H1 (cell line): ENCODE data around the gene DNAH8. TPM values are rescaled to one million over a fixed set of nuclear protein-coding genes. Genes with fewer than 3 reads are reported as not detected.

Experiments used
- BACH1 ChIP-seq: IDR thresholded peaks from 2 replicates; pipeline ENCODE4 v1.6.1; 2012; ENCODE audit warnings: low read length, improper control_type of control experiment
- BCL11A ChIP-seq, 2 experiments: IDR thresholded peaks; one replicate each; pipeline ENCODE4 v1.6.1; 2011; ENCODE audit warnings: low read depth in 2 of 2, low read length in 2 of 2, mild to moderate bottlenecking in 2 of 2
- CBX5 ChIP-seq: fragments of 300-800, 300-1000 bp; sonication (generic); IDR thresholded peaks from 2 replicates; pipeline ENCODE4 v1.7.1; 2016; ENCODE audit warnings: antibody characterized with exemption, low read length, low read depth
- E2F6 ChIP-seq: IDR thresholded peaks from 2 replicates; pipeline ENCODE4 v1.6.1; 2012; ENCODE audit warnings: inconsistent platforms
- EP300 ChIP-seq, 2 experiments: IDR thresholded peaks; 1 replicate in 1 of 2; 2 replicates in 1 of 2; pipeline ENCODE4 v1.6.1; 2011 to 2012; ENCODE audit warnings: low read depth in 2 of 2, low read length in 2 of 2, mild to moderate bottlenecking in 2 of 2, borderline replicate concordance in 1 of 2, inconsistent platforms in 1 of 2, moderate library complexity in 1 of 2
- GABPA ChIP-seq: IDR thresholded peaks from 2 replicates; pipeline ENCODE4 v1.6.1; 2011; ENCODE audit warnings: mild to moderate bottlenecking, low read length, moderate library complexity, borderline replicate concordance; ENCODE audit not compliant: insufficient read depth
- MAFK ChIP-seq: IDR thresholded peaks from 2 replicates; pipeline ENCODE4 v1.6.1; 2012; ENCODE audit warnings: low read depth, mild to moderate bottlenecking, improper control_type of control experiment, low read length
- SIRT6 ChIP-seq: IDR thresholded peaks from one replicate; pipeline ENCODE4 v1.7.1; 2012; ENCODE audit warnings: low read length, inconsistent platforms
- SP4 ChIP-seq: IDR thresholded peaks from 2 replicates; pipeline ENCODE4 v1.6.1; 2012; ENCODE audit warnings: low read length, inconsistent platforms
- TAF7 ChIP-seq: optimal IDR thresholded peaks from 2 replicates; pipeline ENCODE3; 2011; ENCODE audit warnings: low read depth, mild to moderate bottlenecking, inconsistent platforms, low read length, moderate library complexity, borderline replicate concordance
- polyA plus RNA-seq, 7 experiments: library from polyadenylated mRNA; depleted of rRNA in 3 of 7; stranded (reverse) in 5 of 7; unstranded in 2 of 7; fragments of >200 nt in 5 of 7; fragments of 200-250 nt in 2 of 7; gene quantifications; 1 replicate in 5 of 7; 2 replicates in 1 of 7; 4 replicates in 1 of 7; pipeline versions ENCODE4 v1.2.1 to v1.2.3, GENCODE V29; 2011 to 2013; ENCODE audit warnings: missing spikeins in 2 of 7, mixed read lengths in 2 of 7
- total RNA-seq: library from RNA; stranded (reverse); fragmentation: NEBNext Ultra II Directional; extraction: Animal tissue kit (Norgen Biotek cat#: 25700); gene quantifications from 2 replicates; pipeline ENCODE4 v1.2.1, GENCODE V29; 2021

The DNAH8 gene
- total and polyA plus RNA-seq, 2 of the 8 experiments (the other 6 are each of a cell fraction or from before 2014, with no cell fraction given) = under 0.01 TPM; not detected in 1

- no peak for TF ChIP-seq E2F6
- TF ChIP-seq MAFK = no peak
- no peak for TF ChIP-seq TAF7
- no peak for TF ChIP-seq GABPA
- TF ChIP-seq SIRT6 = no peak
- no peak for TF ChIP-seq SP4
- no peak for TF ChIP-seq CBX5
- no peak for TF ChIP-seq BCL11A (IDR thresholded peaks at IDR 0.05; ENCODE audit: low read depth in 2 of 2, low read length in 2 of 2)
- TF ChIP-seq BACH1 = no peak
- no peak for TF ChIP-seq EP300 (IDR thresholded peaks at IDR 0.05; ENCODE audit: borderline replicate concordance in 1 of 2, low read depth in 2 of 2, low read length in 2 of 2)
These were observed 60.0 kb downstream of the DNAH8 start (continued) for GRCh38 chr6:38774929-38775707.
